GM12878 (cell line): Measurements from ENCODE around the gene VEZF1. TPM values are rescaled to one million over a fixed set of nuclear protein-coding genes. Genes with fewer than 3 reads are reported as not detected.

Experiments
- ATAC-seq: fragments of 200-7000 bp; cut with Tn5 transposase; 3 replicates; pipeline ENCODE4 v1.9.1; 2020; ENCODE audit warnings: mild to moderate bottlenecking, moderate library complexity
- BruUV-seq: library from RNA; stranded (reverse); fragments of 400-500 nt; replicated peaks from 2 replicates; lab custom pipeline; 2021; lab: Mats Ljungman, UMichigan
- CTCF ChIA-PET: fragments of 300-600 bp; sonication (Branson Sonifier 250); formaldehyde crosslinking; extraction: SDS; loops from one replicate; lab custom pipeline; 2021; ENCODE audit warnings: inconsistent platforms; lab: Yijun Ruan, JAX
- POLR2A ChIA-PET: fragments of 350-600 bp; formaldehyde crosslinking; extraction: SDS; loops from one replicate; lab custom pipeline; 2021; ENCODE audit warnings: inconsistent platforms; lab: Charles Lee
- RAD21 ChIA-PET: fragments of 300-600 bp; sonication (Branson Sonifier 250); formaldehyde crosslinking; loops from one replicate; lab custom pipeline; 2023; ENCODE audit warnings: antibody characterized with exemption; ENCODE audit not compliant: unreplicated experiment; lab: Charles Lee
- SMC1A ChIA-PET: fragments of 300-600 bp; sonication (Branson Sonifier 250); formaldehyde crosslinking; loops from one replicate; lab custom pipeline; 2023; ENCODE audit not compliant: unreplicated experiment, uncharacterized antibody; lab: Charles Lee
- DNase-seq: peaks from one replicate; pipeline ENCODE4 v3.0.0-alpha.2; 2011; ENCODE audit warnings: low read depth, low spot score
- FAIRE-seq: peaks from 3 replicates; lab custom pipeline; 2011; peaks lifted over from hg19 to GRCh38; lab: Jason Lieb, UNC
- H2AFZ ChIP-seq: 2 replicates; pipeline ENCODE4 v1.6.0; 2011; ENCODE audit warnings: low read depth, low read length, control low read depth; ENCODE audit not compliant: control insufficient read depth
- H3K27ac ChIP-seq: 2 replicates; pipeline ENCODE4 v1.5.1; 2011; ENCODE audit warnings: control low read depth; ENCODE audit not compliant: control insufficient read depth, insufficient read depth
- H3K27me3 ChIP-seq, 2 experiments: replicated peaks in 1 of 2; 2 replicates each; pipeline versions ENCODE4 v1.6.0 to v1.6.1; 2011; ENCODE audit warnings: low read length in 1 of 2; ENCODE audit not compliant: control insufficient read depth in 2 of 2, insufficient read depth in 2 of 2
- H3K36me3 ChIP-seq, 2 experiments: 2 replicates each; pipeline ENCODE4 v1.5.1; 2011; ENCODE audit warnings: low read length in 1 of 2; ENCODE audit not compliant: control insufficient read depth in 2 of 2, insufficient read depth in 2 of 2
- H3K4me1 ChIP-seq: 2 replicates; pipeline ENCODE4 v1.6.1; 2011; ENCODE audit warnings: mild to moderate bottlenecking, low read length, moderate library complexity, mixed read lengths; ENCODE audit not compliant: control insufficient read depth, insufficient read depth
- H3K4me2 ChIP-seq: 2 replicates; pipeline ENCODE4 v1.6.0; 2011; ENCODE audit warnings: control low read depth; ENCODE audit not compliant: control insufficient read depth, insufficient read depth
- H3K4me3 ChIP-seq: fragments of 200-600 bp; sonication (generic); 2 replicates; pipeline ENCODE4 v1.5.1; 2016
- H3K79me2 ChIP-seq: 2 replicates; pipeline ENCODE4 v1.6.0; 2011; ENCODE audit warnings: low read length; ENCODE audit not compliant: control insufficient read depth, insufficient read depth
- H3K9ac ChIP-seq: 2 replicates; pipeline ENCODE4 v1.8.0; 2011; ENCODE audit warnings: low read length, control low read depth, mixed read lengths; ENCODE audit not compliant: control insufficient read depth, insufficient read depth
- H3K9me3 ChIP-seq: replicated peaks from 3 replicates; pipeline ENCODE4 v1.5.1; 2011; ENCODE audit warnings: mild to moderate bottlenecking, low read length; ENCODE audit not compliant: control insufficient read depth, insufficient read depth
- H4K20me1 ChIP-seq: 2 replicates; pipeline ENCODE4 v1.6.0; 2011; ENCODE audit not compliant: control insufficient read depth, insufficient read depth
- ATF3 ChIP-seq: IDR thresholded peaks from 2 replicates; pipeline ENCODE4 v1.6.1; 2011; ENCODE audit warnings: low read depth, mild to moderate bottlenecking, low read length, moderate library complexity, borderline replicate concordance; ENCODE audit errors: extremely low read depth
- CHD2 ChIP-seq: IDR thresholded peaks from 2 replicates; pipeline ENCODE4 v1.6.1; 2011; ENCODE audit warnings: low read depth, low read length, improper control_type of control experiment, borderline replicate concordance
- DPF2 ChIP-seq: fragments of 450-650 bp; IDR thresholded peaks from 2 replicates; pipeline ENCODE4 v1.6.1; 2017; ENCODE audit warnings: mild to moderate bottlenecking
- EED ChIP-seq: sonication (generic); IDR thresholded peaks from 2 replicates; pipeline ENCODE4 v1.6.1; 2016; ENCODE audit warnings: antibody characterized with exemption, low read depth
- EGR1 ChIP-seq, 2 experiments: IDR thresholded peaks; 1 replicate in 1 of 2; 2 replicates in 1 of 2; pipeline ENCODE4 v1.6.1; 2011 to 2012; ENCODE audit warnings: low read depth in 2 of 2, low read length in 2 of 2, borderline replicate concordance in 1 of 2, mild to moderate bottlenecking in 1 of 2, moderate library complexity in 1 of 2
- HDAC6 ChIP-seq: fragments of 200-600 bp; sonication (generic); IDR thresholded peaks from one replicate; pipeline ENCODE4 v1.8.0; 2017; ENCODE audit warnings: antibody characterized with exemption; ENCODE audit not compliant: unreplicated experiment
- IRF4 ChIP-seq: IDR thresholded peaks from 2 replicates; pipeline ENCODE4 v1.6.1; 2011; ENCODE audit warnings: low read depth, low read length
- KDM1A ChIP-seq: fragments of 200-600 bp; sonication (generic); IDR thresholded peaks from 2 replicates; pipeline ENCODE4 v1.6.1; 2016; ENCODE audit warnings: borderline replicate concordance
- MYB ChIP-seq: fragments of 150-350 bp; IDR thresholded peaks from 2 replicates; pipeline ENCODE4 v1.6.1; 2014; ENCODE audit warnings: mild to moderate bottlenecking, low read depth, low read length, borderline replicate concordance
- NFXL1 ChIP-seq: fragments of 450-650 bp; IDR thresholded peaks from 2 replicates; pipeline ENCODE4 v1.6.1; 2017; ENCODE audit warnings: antibody characterized with exemption, mild to moderate bottlenecking, borderline replicate concordance
- POU2F2 ChIP-seq: IDR thresholded peaks from 3 replicates; pipeline ENCODE4 v1.6.1; 2011; ENCODE audit warnings: low read depth, mild to moderate bottlenecking, low read length, borderline replicate concordance
- SPI1 ChIP-seq: IDR thresholded peaks from 2 replicates; pipeline ENCODE4 v1.6.1; 2011; ENCODE audit warnings: low read depth, mild to moderate bottlenecking, low read length, moderate library complexity, borderline replicate concordance; ENCODE audit not compliant: insufficient read depth
- SREBF2 ChIP-seq: IDR thresholded peaks from 2 replicates; pipeline ENCODE4 v1.6.1; 2012; ENCODE audit warnings: mild to moderate bottlenecking, low read length
- TBL1XR1 ChIP-seq: IDR thresholded peaks from 2 replicates; pipeline ENCODE4 v1.6.1; 2012; ENCODE audit warnings: low read depth, low read length, improper control_type of control experiment
- TCF12 ChIP-seq: IDR thresholded peaks from 2 replicates; pipeline ENCODE4 v1.6.1; 2011; ENCODE audit warnings: low read depth, mild to moderate bottlenecking, low read length
- ZSCAN29 ChIP-seq: fragments of 450-650 bp; IDR thresholded peaks from 2 replicates; pipeline ENCODE4 v1.6.1; 2017; ENCODE audit warnings: mild to moderate bottlenecking, moderate library complexity
- WGBS: methylation state at CpG from one replicate; pipeline ENCODE4 v1.1.6; 2016; ENCODE audit warnings: low lambda C conversion rate; ENCODE audit not compliant: insufficient replicate concordance, insufficient coverage; ENCODE audit errors: missing lambda C conversion rate; 5-methylcytosine and 5-hydroxymethylcytosine counted together
- in situ Hi-C: fragments of 300-500 bp; cut with MboI; formaldehyde crosslinking; loops from 9 replicates; pipeline ENCODE4 v1.14.3; 2018; ENCODE audit warnings: mixed read lengths
- intact Hi-C: fragments of 100-400 bp; cut with micrococcal nuclease; formaldehyde crosslinking; loops from one replicate; pipeline ENCODE4 v1.14.2; 2022; ENCODE audit not compliant: unreplicated experiment
- polyA plus RNA-seq, 11 experiments: library from polyadenylated mRNA; depleted of rRNA in 4 of 11; unstranded in 6 of 11; stranded (reverse) in 5 of 11; fragments of >200 nt; fragmentation: Nextera tagmentation in 4 of 11; fragmentation: Illumina TruSeq in 1 of 11; extraction: Ambion mirVana in 4 of 11; extraction: Trizol in 1 of 11; gene quantifications; 1 replicate in 1 of 11; 2 replicates in 10 of 11; pipeline versions ENCODE4 v1.2.1 to v1.2.3, GENCODE V29; 2011 to 2016; ENCODE audit warnings: inconsistent platforms in 2 of 11, missing spikeins in 2 of 11, low read depth in 1 of 11
- total RNA-seq, 4 experiments: library from RNA; depleted of rRNA in 3 of 4; stranded (reverse); fragments of >200 nt in 3 of 4; fragmentation: Illumina TruSeq in 1 of 4; extraction: Trizol in 1 of 4; gene quantifications; 2 replicates each; pipeline versions ENCODE4 v1.2.1 to v1.2.3, GENCODE V29; 2013 to 2021
- TF ChIP-seq, protein P1 (sequence below): IDR thresholded peaks from 2 replicates; pipeline ENCODE4 v1.6.1; 2012; ENCODE audit warnings: low read depth, low read length, improper control_type of control experiment

The VEZF1 gene
- total and polyA plus RNA-seq, 10 of the 15 experiments (the other 5 are each of a cell fraction or from before 2014, with no cell fraction given), result 9.5 to 28.2 (median 20.3) TPM

GRCh38 chr17:57966246-57966645, 21.8 kb downstream of the VEZF1 start:
- ATAC-seq (no peak), DNase-seq (no peak), FAIRE-seq (no peak)
- BruUV-seq, result no TSS peak
- ChIA-PET POLR2A (interaction anchor here (0.7 kb wide), 1 partner anchor 40 kb away, joined by 4 read pairs; no protein-coding TSS in a partner anchor), SMC1A (interaction anchor here (1.0 to 1.7 kb wide), 4 partner anchors 9 to 106 kb away, joined by 3 to 6 read pairs (median 4); no protein-coding TSS in a partner anchor), RAD21 (interaction anchor here (1.7 kb wide), 1 partner anchor 33 kb away, joined by 4 read pairs; no protein-coding TSS in a partner anchor), CTCF (interaction anchor here (1.0 to 1.8 kb wide), 6 partner anchors 14 to 108 kb away, joined by 3 to 6 read pairs (median 4); no protein-coding TSS in a partner anchor)
- 55% methylated on average over 5 of the region's 5 CpGs for WGBS
- H4K20me1 ChIP-seq, result no peaks in the 10 kb centered on the region
- no peaks in the 10 kb centered on the region for H3K79me2 ChIP-seq
- H3K27ac ChIP-seq, result no peak overlapping the region
- no peak overlapping the region for H3K4me2 ChIP-seq
- H3K4me3 ChIP-seq, result no peak overlapping the region
- H2AFZ ChIP-seq, result no peak overlapping the region
- intact Hi-C loops (no loop called here), in situ Hi-C loops (no loop called here)
- no peaks in the 10 kb centered on the region for H3K27me3 ChIP-seq
- no peaks in the 10 kb centered on the region for H3K9me3 ChIP-seq
- no peaks in the 10 kb centered on the region for H3K36me3 ChIP-seq
- H3K9ac ChIP-seq, result no peak overlapping the region
- TF ChIP-seq ATF3, result no peak
- no peak for TF ChIP-seq TBL1XR1
- no peak for TF ChIP-seq SPI1
- TF ChIP-seq EED, result no peak
- TF ChIP-seq SREBF2, result no peak
- no peak for TF ChIP-seq POU2F2
- no peak for TF ChIP-seq MYB
- TF ChIP-seq, protein P1, sequence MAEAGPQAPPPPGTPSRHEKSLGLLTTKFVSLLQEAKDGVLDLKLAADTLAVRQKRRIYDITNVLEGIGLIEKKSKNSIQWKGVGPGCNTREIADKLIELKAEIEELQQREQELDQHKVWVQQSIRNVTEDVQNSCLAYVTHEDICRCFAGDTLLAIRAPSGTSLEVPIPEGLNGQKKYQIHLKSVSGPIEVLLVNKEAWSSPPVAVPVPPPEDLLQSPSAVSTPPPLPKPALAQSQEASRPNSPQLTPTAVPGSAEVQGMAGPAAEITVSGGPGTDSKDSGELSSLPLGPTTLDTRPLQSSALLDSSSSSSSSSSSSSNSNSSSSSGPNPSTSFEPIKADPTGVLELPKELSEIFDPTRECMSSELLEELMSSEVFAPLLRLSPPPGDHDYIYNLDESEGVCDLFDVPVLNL, result no peak
- TF ChIP-seq TCF12, result no peak
- TF ChIP-seq CHD2, result no peak
- TF ChIP-seq HDAC6, result no peak
- TF ChIP-seq EGR1 (IDR thresholded peaks at IDR 0.05; ENCODE audit: borderline replicate concordance in 1 of 2, low read depth in 2 of 2, low read length in 2 of 2), result no peak
- TF ChIP-seq NFXL1, result no peak
- TF ChIP-seq KDM1A, result no peak
- no peak for TF ChIP-seq ZSCAN29
- no peak for TF ChIP-seq IRF4
- TF ChIP-seq DPF2, result no peak
- H3K4me1 ChIP-seq, result no peaks in the 10 kb centered on the region
